A673 (cell line): ENCODE measurements around the gene TAGLN. TPM values are rescaled to one million over a fixed set of nuclear protein-coding genes. Genes with fewer than 3 reads are reported as not detected.

Experiments used
- BruUV-seq: library from RNA; stranded (reverse); fragments of 400-500 nt; replicated peaks from 2 replicates; lab custom pipeline; 2021; lab: Mats Ljungman, UMichigan
- CTCF ChIA-PET: fragments of 300-600 bp; sonication (Branson Sonifier 250); formaldehyde crosslinking; loops from one replicate; lab custom pipeline; 2022; ENCODE audit warnings: antibody characterized with exemption; lab: Charles Lee
- POLR2A ChIA-PET: fragments of 300-600 bp; sonication (Branson Sonifier 250); formaldehyde crosslinking; loops from one replicate; lab custom pipeline; 2022; ENCODE audit warnings: antibody characterized with exemption; ENCODE audit not compliant: low non-redundant PET; lab: Charles Lee
- DNase-seq: peaks from one replicate; pipeline ENCODE4 v3.0.0-alpha.2; 2015; ENCODE audit warnings: low spot score
- H3K27ac ChIP-seq: fragments of 200-600 bp; sonication (generic); 2 replicates; pipeline ENCODE4 v1.5.1; 2016; ENCODE audit warnings: mixed run types, low read depth, mild to moderate bottlenecking, mixed read lengths, antibody characterized with exemption, low read length; ENCODE audit not compliant: poor library complexity, severe bottlenecking
- H3K27me3 ChIP-seq: fragments of 200-600 bp; sonication (generic); replicated peaks from 2 replicates; pipeline ENCODE4 v1.6.1; 2017; ENCODE audit warnings: mixed run types, low read depth, mild to moderate bottlenecking, mixed read lengths, antibody characterized with exemption, low read length; ENCODE audit not compliant: insufficient read depth, poor library complexity
- H3K36me3 ChIP-seq: fragments of 200-600 bp; sonication (generic); 2 replicates; pipeline ENCODE4 v1.6.1; 2016; ENCODE audit warnings: mixed run types, mild to moderate bottlenecking, mixed read lengths, antibody characterized with exemption, low read length; ENCODE audit not compliant: insufficient read depth, poor library complexity, severe bottlenecking
- H3K4me1 ChIP-seq: fragments of 200-600 bp; sonication (generic); 2 replicates; pipeline ENCODE4 v1.6.1; 2017; ENCODE audit warnings: mixed run types, mild to moderate bottlenecking, mixed read lengths, antibody characterized with exemption, low read length; ENCODE audit not compliant: insufficient read depth, poor library complexity, severe bottlenecking
- H3K4me3 ChIP-seq: fragments of 200-600 bp; sonication (generic); 2 replicates; pipeline ENCODE4 v1.5.1; 2016; ENCODE audit warnings: low read depth, mixed run types, mild to moderate bottlenecking, mixed read lengths, low read length; ENCODE audit not compliant: poor library complexity, severe bottlenecking
- H3K9me3 ChIP-seq: fragments of 200-600 bp; sonication (generic); 2 replicates; pipeline ENCODE4 v1.6.1; 2016; ENCODE audit warnings: mixed run types, low read depth, mild to moderate bottlenecking, mixed read lengths, antibody characterized with exemption, low read length; ENCODE audit not compliant: poor library complexity, severe bottlenecking
- CTCF ChIP-seq: fragments of 300-800, 200-600 bp; sonication (generic); conservative IDR thresholded peaks from 2 replicates; pipeline ENCODE4 v1.5.1; 2017; ENCODE audit warnings: low read depth, mild to moderate bottlenecking, antibody characterized with exemption, low read length, moderate library complexity, mixed read lengths
- EZH2 ChIP-seq: fragments of 200-600 bp; sonication (generic); IDR thresholded peaks from 2 replicates; pipeline ENCODE4 v1.6.1; 2017; ENCODE audit warnings: borderline replicate concordance, low read depth, mild to moderate bottlenecking, mixed read lengths, antibody characterized with exemption, low read length; ENCODE audit not compliant: poor library complexity, severe bottlenecking
- intact Hi-C: fragments of 100-400 bp; cut with micrococcal nuclease; formaldehyde crosslinking; loops from one replicate; pipeline ENCODE4 v1.10.0; 2022; ENCODE audit not compliant: unreplicated experiment
- total RNA-seq: library from RNA; stranded (reverse); gene quantifications from 2 replicates; pipeline ENCODE4 v1.2.3, GENCODE V29; 2021

TAGLN gene
- total RNA-seq, 1 experiment from 2014 or later = 27.2 TPM

- intact Hi-C loops = no loop called here
- Histone ChIP-seq H3K27me3 (no peaks in the 10 kb centered on the region), H3K27ac (no peak overlapping the region), H3K4me1 (no peaks in the 10 kb centered on the region), H3K4me3 (no peak overlapping the region), H3K36me3 (peaks cover 96% of the 10 kb centered on the region), H3K9me3 (no peaks in the 10 kb centered on the region)
- POLR2A ChIA-PET = interaction anchor here (1.0 kb wide), 1 partner anchor 373 kb away, joined by 3 read pairs; no protein-coding TSS in a partner anchor
- BruUV-seq = no TSS peak
- DNase-seq = no peak
- CTCF ChIA-PET = no interaction called here
- TF ChIP-seq CTCF = no peak
- TF ChIP-seq EZH2 = no peak
Measured at GRCh38 chr11:117166491-117166890, 32.7 kb upstream of the TAGLN start.

GRCh38 chr11:117169736-117170135, 29.4 kb upstream of the TAGLN start:
- intact Hi-C loops = no loop called here
- Histone ChIP-seq H3K36me3 (peaks cover 69% of the 10 kb centered on the region), H3K27me3 (no peaks in the 10 kb centered on the region), H3K4me1 (no peaks in the 10 kb centered on the region), H3K4me3 (no peak overlapping the region), H3K27ac (no peak overlapping the region), H3K9me3 (no peaks in the 10 kb centered on the region)
- CTCF ChIA-PET = interaction anchor here (0.6 kb wide), 1 partner anchor 31 kb away, joined by 5 read pairs; no protein-coding TSS in a partner anchor
- BruUV-seq = no TSS peak
- TF ChIP-seq CTCF (no peak), EZH2 (no peak)
- no peak for DNase-seq
- POLR2A ChIA-PET = interaction anchor here (0.6 kb wide), 1 partner anchor 94 kb away, joined by 18 read pairs; no protein-coding TSS in a partner anchor

- Histone ChIP-seq H3K36me3 (peaks cover 68% of the 10 kb centered on the region), H3K27me3 (no peaks in the 10 kb centered on the region), H3K9me3 (no peaks in the 10 kb centered on the region), H3K4me3 (no peak overlapping the region), H3K4me1 (no peaks in the 10 kb centered on the region), H3K27ac (no peak overlapping the region)
- TF ChIP-seq EZH2 = no peak
- TF ChIP-seq CTCF = no peak
- no TSS peak for BruUV-seq
- ChIA-PET POLR2A (no interaction called here), CTCF (no interaction called here)
- DNase-seq = no peak
- intact Hi-C loops = no loop called here
Measured at GRCh38 chr11:117170210-117170609, 29.0 kb upstream of the TAGLN start.
